Fibroblast of the aortic adventitia (primary cell): ENCODE results near the gene UBE2J2. TPM values are rescaled to one million over a fixed set of nuclear protein-coding genes. Genes with fewer than 3 reads are reported as not detected.
A peak's percentile ranks its signal among the peaks of the same experiment; 100 is the strongest.

Source experiments
- DNase-seq: peaks from one replicate; pipeline ENCODE4 v3.0.0-alpha.2; 2010; ENCODE audit warnings: low read depth
- H3K4me3 ChIP-seq: 2 replicates; pipeline ENCODE4 v1.5.1; 2011; ENCODE audit warnings: low read depth, mild to moderate bottlenecking, control low read depth, low read length, moderate library complexity
- total RNA-seq: library from RNA; depleted of rRNA; stranded (reverse); fragments of >200 nt; gene quantifications from 2 replicates; pipeline ENCODE4 v1.2.3, GENCODE V29; 2012; ENCODE audit warnings: low replicate concordance
- TF ChIP-seq, protein P1 (sequence below): IDR thresholded peaks from 2 replicates; pipeline ENCODE4 v1.5.1; 2011; ENCODE audit warnings: mild to moderate bottlenecking, low read length, control low read depth, inconsistent platforms; ENCODE audit not compliant: insufficient read depth

Gene UBE2J2
- total RNA-seq, 1 donor: 35.3 TPM

DNA sequence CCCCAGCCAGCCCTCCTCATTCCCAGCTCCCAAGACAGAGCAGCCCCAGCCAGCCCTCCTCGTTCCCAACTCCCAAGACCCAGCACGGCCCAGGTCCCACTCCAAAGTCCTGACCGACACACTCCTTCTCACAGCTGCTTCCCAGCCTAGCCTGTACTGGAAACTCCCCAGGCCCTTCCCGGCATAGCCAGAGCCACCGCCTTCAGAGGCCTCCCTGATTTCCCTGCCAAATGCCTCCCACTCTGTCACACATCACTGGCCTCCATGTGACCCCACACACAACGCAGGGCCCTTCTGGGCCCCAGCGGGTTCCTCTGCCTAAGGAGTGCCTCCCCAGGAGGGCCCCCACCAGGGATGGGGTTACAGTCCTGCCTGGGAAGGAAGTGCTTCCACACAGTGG, 2.8 kb downstream of the UBE2J2 start:
- TF ChIP-seq, protein P1, sequence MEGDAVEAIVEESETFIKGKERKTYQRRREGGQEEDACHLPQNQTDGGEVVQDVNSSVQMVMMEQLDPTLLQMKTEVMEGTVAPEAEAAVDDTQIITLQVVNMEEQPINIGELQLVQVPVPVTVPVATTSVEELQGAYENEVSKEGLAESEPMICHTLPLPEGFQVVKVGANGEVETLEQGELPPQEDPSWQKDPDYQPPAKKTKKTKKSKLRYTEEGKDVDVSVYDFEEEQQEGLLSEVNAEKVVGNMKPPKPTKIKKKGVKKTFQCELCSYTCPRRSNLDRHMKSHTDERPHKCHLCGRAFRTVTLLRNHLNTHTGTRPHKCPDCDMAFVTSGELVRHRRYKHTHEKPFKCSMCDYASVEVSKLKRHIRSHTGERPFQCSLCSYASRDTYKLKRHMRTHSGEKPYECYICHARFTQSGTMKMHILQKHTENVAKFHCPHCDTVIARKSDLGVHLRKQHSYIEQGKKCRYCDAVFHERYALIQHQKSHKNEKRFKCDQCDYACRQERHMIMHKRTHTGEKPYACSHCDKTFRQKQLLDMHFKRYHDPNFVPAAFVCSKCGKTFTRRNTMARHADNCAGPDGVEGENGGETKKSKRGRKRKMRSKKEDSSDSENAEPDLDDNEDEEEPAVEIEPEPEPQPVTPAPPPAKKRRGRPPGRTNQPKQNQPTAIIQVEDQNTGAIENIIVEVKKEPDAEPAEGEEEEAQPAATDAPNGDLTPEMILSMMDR: no peak
- peak; percentile 75 for DNase-seq
- H3K4me3 ChIP-seq: peak overlapping the region; percentile 52

DNA sequence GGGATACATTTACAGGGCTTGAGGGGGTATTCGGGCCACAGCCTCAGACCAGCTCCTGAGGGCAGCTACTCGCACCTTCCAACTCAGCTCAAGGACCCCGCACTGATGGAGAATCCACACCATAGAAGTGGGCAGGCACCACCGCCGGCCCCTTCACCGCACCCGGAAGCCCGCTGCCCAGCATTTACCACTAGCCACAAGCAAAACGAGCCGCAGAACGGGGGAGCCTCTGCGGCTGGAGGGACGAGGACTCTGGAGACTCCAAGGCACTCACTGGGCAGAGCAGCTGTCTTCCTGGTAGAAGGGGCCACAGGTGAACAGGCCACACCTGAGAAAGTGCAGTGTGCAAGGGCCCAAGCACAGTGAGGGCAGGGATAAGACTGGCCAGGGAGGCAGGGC, 5.4 kb downstream of the UBE2J2 start:
- no peak for DNase-seq
- no peak overlapping the region for H3K4me3 ChIP-seq
- TF ChIP-seq, protein P1: no peak

DNA sequence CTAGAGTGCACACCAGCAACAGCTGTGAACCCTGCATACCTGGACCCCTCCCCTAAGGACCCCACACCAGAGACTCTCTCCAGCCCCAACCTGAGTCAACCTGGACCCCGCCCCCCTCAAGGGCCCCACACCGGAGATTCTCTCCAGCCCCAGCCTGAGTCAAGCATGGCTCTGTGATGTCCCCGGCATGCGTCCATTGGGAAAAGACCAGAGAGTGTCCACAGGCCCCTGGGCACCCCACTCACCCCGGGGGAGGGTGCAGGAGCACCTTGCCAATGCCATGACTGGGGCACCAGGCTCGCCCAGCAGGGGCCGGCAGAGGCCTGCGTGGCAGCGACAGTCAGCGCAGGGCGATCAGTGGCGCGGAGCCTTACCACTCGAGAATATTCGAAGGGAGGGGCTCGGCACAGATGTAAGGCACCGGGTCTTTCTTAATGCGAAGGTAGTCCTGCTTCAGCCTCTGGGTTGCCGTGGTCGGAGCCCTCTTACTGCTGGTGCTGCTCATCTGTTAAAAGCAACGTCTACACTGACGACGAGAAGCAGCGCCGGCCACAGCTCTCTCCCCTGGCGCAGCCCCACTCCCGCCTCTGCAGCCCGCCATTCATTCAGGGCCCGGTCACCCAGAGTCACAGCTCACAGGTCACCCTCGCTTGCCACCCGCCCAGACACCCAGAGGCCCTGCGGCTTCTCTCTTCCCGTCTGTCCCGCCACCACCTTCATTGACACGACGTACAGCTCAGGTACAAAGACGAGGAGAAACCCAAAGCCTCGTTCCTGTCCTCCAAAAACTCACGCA, 6.0 kb downstream of the UBE2J2 start:
- DNase-seq: no peak
- H3K4me3 ChIP-seq: no peak overlapping the region
- TF ChIP-seq, protein P1: no peak

DNA sequence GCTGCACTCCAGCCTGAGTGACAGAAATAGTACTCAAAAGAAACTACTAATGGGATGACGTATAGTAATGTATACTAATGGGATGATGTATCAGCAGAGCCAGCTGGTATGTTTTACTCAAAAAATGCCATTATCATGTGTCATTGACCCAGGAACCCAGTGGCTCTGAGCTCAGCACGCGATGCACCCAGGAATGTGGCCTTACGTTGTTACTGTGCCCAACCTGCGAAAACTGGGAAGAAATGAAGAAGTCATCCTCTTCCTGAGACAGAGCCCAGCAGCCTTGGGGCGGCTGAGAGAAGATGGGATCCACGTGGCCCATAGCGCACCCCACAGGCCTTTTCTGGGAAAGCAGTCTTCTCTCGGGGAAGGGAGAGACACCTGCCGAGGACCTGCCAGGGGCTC, 8.8 kb downstream of the UBE2J2 start:
- TF ChIP-seq, protein P1: peak; percentile 49
- no peak overlapping the region for H3K4me3 ChIP-seq

DNA sequence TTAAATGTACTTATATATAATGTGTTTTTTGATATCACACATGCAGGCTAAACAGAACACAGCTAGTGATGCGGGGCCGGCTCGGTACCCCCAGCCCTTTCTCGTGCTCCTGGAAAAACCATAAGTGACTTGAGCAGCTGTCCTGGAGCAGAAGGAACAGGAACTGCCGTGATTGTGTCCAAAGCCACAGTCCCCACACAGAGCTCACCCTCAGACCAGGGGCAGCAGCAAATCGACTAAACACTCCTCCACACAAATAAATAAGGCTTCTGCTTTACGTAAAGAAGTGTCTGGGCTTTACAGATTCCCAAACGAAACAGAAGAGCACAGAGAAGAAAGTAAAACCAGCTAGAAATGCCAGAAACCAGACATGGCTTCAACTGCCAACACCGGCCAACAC, 9.6 kb downstream of the UBE2J2 start:
- no peak for DNase-seq
- TF ChIP-seq, protein P1: no peak
- H3K4me3 ChIP-seq: no peak overlapping the region

More for the DNA sequence above, 8.8 kb downstream of the UBE2J2 start:
- DNase-seq: peak; percentile 95

DNA sequence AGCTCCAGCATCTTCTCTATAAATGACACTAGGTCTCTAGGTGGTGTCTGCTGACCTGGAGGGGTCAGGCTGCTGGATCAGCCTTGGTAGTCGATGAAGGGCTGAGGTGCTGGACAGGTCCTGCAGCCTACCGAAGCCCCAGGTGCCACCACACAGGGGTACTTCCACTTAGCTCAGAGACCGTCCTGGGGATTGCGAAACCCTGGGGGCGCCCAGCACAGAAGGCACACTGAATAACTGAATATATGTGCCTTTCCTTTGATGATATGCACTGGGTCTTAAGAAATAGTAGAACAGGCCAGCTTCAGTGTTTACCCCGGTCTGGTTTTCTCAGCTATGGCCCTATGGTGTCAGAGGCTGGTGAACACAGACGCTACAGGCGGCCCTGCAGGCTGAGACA, 10.9 kb downstream of the UBE2J2 start:
- no peak for DNase-seq
- TF ChIP-seq, protein P1: no peak
- H3K4me3 ChIP-seq: no peak overlapping the region
